Stimulated activated CD8-positive, alpha-beta memory T cell treated with anti-CD3 and anti-CD28 coated beads, Interleukin-7, amount 100 ng/mL, for 4 hours (primary cell): ENCODE measurements around the gene GAPDHS.

Experiments
- DNase-seq, 2 donors: peaks; one replicate each; pipeline ENCODE4 v3.0.0-alpha.2; 2020; ENCODE audit warnings: low read depth in 2 of 2

GAPDHS gene

DNA sequence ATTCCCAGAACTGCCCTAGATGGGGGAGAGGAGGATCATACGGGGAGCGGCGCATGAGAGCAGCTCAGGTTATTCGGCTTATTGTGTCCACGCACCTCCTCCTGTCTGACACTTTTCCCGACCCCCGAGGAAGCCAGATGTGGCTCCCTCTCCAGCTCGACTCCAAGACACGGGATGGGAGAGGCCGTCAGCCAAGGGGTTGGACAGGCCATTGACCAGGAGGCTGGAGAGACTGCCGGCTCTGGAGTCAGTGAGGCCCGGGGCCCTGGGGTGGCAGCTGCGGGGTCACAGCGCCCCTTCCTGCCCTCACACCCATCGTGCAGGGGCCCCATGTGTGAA lies 22.7 kb upstream of the GAPDHS start:
- no peak for DNase-seq

DNA sequence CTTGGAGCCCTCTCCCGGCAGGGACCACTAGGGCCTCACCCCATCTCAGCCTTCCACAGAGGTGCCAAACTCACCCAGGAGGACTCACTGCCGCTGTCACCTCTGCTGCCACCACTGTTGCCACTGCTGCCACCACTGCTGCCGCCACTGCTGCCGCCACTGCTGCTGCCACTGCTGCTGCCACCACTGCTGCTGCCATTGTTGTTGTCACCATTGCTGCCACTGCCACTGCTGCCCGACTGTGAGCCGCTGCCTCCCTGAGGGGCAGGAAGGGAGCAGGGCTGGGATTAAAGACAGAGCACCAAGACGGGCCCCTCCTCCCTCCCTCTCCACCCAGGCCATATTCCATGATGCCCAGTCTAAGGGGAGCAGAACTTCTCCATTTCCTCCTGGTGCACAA lies 21.9 kb upstream of the GAPDHS start:
- DNase-seq, result no peak

DNA sequence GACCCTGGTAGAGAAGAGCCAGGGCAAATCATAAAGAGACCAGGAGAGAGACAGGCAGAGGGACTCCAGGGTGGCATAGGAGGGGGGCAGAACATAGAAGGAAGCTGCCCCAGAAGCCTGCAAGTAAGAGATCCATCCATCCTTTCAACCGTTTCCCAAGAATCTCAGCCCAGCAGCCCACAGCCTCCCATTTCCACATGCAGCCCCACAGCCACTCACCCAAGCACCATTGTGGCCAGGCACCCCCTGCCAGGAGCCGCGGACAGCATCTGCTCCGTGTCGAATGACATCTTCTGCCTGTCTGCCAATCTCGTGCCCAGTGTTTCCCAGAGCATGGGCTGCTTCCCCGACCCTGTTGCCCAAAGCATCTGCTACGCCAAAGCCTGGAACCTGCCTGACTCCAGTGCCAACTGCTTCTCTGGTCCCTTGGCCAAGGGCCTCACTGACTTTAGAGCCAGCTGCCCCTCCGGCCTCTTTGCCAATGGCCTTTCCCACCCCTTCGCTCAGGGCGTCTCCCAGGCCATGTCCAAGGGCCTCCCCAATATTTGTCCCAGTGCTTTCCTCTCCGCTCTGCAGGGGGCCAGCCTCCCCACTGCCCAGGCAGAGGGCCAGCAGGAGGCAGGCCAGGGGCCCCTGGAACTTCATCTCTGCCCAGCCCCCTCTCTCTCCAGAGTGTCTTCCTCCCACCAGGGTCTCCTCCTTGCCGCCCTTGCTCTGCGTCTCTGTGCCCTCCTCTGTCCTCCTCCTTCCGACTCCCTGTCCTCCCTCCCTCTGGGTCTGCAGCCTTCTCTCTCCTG lies 20.2 kb upstream of the GAPDHS start:
- no peak for DNase-seq

DNA sequence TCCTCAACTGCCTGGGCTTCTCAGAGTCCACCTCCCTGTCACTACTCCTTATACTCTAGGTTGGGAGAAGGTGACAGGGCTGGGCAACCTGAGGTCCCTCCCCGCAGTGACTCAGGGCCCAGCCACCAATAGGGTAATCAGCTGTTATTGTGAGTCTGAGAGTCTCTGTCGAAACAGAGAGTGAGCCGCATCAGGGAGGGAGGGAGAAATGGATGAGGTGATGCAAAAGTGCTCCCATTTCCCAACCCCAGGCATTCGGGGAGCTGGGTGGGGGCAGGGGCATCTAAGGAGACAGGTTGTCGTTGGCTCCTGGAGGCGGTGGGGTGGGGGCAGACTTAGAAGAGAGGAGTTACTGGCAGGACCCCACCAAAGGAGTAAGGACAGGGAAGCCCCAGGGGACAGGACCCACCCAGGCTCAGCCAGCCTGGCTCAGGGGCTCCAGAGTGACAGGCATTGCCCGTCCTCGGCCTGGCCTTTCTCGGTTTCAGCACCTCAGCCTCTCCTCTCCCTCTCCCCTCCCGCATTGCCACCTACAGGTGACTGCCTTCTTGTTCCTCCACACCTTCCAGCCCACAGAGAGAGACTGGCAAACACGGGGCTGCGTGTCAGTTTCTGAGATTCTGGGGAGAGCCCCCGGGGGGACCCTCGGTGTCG lies 19.5 kb upstream of the GAPDHS start, which contains the start of gene DMKN:
DMKN (minus strand) TSS at position 22 of the 654 bp plus-strand sequence. CDS start 174 bp downstream, outside the sequence.
- no peak for DNase-seq

GRCh38 chr19:35514282-35514809 lies 18.9 kb upstream of the GAPDHS start:
- DNase-seq, result no peak

DNA sequence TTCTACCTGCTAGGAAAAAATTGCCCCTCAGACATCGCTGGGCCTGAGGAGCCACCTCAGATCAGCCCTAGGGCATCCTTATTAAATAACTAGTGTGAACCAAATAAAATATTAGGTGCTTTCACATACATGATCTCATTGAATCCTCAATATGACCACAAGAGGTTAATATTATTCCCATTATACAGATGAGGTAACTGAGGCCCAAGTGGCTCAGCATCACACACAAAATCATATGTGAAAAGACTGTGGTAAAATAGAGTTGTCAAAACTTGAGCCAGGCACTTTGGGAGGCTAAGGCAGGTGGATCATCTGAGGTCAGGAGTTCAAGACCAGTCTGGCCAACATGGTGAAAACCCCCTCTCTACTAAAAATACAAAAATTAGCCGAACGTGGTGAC lies 16.9 kb upstream of the GAPDHS start:
- no peak for DNase-seq

DNA sequence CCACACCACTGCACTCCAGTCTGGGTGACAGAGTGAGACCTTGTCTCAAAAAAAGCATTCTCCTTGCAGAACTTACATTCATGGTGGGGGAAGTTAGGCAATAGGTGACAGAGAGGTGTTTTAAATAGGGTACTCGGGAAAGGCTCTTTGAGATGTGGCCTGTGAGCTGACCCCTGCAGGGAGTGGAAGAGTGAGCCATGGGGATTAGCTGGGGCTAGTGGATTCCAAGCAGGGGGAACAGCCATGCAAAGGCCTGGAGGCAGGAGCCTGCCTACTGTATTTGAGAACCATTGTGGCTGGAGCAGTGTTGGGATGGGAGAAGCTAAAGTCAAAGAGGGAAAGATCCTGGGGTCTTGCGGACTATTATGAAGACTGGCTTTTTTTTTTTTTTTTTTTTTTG lies 15.9 kb upstream of the GAPDHS start:
- no peak for DNase-seq

- DNase-seq, result no peak
These were observed 14.9 kb upstream of the GAPDHS start for GRCh38 chr19:35518313-35518712.

DNA sequence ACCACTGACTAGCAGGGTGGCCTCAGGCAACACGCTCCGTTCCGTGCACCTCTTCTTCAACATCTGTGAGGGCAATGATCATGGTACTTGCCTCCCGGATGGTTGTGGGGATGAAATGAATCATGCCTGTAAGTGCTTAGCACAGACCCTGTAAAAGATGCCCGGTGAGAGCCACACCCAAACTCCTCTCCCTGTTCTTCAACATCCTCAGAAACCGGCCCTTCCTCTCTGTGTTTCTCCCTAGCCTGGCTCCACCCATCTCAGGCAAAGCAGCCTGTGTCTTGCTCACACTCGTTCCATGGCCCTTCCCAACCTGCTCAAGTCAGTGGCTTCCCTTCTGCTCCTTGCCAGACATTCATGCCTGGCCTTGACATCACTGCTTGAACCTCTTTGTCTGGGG lies 14.0 kb upstream of the GAPDHS start:
- DNase-seq, result no peak

DNA sequence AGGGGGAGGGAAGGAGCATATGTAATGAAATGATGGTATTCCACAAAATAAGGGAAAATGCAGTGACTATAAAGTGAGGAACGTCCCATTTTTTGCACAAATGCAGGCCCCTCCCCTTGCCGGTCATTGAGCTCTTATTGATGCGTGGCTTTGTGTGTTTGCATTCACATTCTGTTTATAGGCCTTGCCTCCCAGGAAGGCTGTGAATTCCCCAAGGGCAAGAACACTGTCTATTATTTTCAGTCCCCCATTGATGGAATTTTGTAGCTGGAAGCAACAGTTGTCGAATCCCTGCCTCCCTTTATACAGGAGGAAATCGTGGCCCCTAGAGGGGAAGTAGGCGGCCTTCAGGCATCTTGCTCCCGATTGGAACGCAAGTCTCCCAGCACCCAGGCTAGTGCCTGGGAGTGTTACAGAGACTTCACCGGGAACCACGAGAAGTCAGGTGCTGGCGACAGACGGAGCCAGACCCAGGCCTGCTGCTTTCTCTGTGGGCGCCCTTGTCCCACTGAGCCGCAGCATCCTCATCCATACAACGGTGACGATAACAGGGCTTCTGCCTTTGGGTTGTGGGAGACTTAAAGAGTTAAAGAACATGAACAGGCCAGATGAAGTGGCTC lies 12.0 kb upstream of the GAPDHS start:
- DNase-seq, result no peak

- no peak for DNase-seq
These were observed 10.4 kb upstream of the GAPDHS start for GRCh38 chr19:35522745-35523327.

- no peak for DNase-seq
These were observed 8.9 kb upstream of the GAPDHS start for GRCh38 chr19:35524181-35524837.

DNA sequence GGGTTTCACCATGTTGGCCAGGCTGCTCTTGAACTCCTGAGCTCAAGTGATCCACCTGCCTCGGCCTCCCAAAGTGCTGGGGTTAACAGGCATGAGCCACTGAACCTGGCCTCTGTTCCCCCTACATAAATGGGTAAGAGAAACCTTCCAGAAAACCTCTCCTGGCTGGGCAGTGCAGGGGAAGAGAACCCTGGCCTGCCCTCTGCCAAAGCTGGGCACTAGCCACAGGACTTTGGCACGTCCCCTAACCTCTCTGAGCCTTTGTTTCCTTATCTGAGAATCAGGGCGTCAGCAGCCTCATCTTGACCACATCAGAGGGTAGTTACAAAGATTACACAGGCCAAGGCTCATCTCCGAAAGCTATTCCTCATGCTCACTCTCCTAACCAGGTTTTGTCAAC lies 7.4 kb upstream of the GAPDHS start:
- DNase-seq, result no peak

- no peak for DNase-seq
These were observed 4.8 kb upstream of the GAPDHS start, which contains the start of gene SBSN for GRCh38 chr19:35528218-35529038. TSS of gene SBSN (minus strand) at chr19:35528311. CDS start at chr19:35528281, 30 bp downstream.

DNA sequence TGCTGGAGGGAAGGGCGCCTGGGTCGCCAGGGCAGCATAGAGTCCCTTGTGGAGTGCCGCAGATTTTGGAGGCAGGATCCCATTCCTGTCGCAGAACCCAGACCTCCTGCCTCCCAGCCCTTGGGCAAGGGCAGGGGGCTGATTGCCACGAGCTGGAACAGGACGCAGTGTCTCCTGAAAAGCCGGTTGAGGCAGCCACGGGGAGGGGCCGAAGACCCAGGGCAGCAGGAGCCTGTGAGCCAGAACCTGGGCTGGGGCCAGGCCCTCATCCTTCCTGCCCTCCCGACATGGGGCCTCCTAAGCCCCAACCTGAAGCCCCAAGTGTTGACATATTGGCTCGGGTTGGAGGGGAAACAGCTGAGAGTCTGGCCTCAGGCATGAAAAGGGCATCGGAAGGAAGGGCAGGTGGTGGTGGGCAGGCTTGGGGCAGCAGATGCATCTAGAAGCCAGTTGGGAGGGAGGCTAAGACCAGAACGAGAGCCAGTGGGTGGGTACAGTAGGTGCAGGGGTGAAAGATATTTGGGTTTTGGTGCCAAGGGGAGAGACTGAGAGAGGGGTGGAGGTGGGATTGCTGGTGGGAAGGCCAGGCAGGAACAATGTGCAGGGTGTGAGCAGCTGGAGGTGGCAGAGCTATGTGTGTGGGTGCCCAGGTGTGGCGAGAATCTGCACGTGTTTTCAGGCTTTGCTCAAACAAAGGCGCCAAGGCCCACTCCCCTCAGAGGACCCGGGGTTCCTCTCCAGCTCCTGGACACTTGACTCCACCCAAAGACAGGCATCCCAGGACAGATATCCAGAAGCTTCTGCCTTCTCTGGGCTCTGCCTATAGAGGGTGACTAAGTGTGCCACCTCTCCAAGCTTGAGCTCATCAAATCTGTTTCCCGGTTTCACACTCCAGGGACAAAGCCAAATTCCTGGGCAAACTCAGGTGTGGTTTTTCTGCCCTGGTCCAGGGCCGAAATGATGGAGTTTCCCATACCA lies 3.7 kb upstream of the GAPDHS start:
- DNase-seq, result no peak

DNA sequence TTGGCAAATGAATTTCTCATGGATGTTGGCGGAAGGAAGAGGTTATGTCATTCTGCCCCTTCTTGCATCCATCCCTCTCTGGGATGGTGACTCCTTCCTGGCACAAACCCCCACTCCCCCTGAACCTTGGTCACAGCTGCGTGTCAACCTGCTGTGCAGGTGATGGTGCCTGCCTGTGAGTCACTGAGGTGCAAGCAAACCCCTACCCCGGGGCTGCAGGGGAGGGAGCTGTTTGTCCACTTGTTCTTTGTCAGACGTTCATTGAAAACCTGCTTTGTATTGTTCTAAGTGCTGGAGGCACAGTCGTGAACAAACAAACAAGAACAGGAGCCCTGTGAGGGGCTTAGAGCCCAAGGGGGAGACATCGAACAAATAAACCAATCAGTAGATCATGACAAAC lies 2.0 kb upstream of the GAPDHS start:
- DNase-seq, result no peak

GRCh38 chr19:35533822-35534392 lies 651 bp downstream of the GAPDHS start:
- DNase-seq, result peak in 1 of 2 donors; percentile 21

DNA sequence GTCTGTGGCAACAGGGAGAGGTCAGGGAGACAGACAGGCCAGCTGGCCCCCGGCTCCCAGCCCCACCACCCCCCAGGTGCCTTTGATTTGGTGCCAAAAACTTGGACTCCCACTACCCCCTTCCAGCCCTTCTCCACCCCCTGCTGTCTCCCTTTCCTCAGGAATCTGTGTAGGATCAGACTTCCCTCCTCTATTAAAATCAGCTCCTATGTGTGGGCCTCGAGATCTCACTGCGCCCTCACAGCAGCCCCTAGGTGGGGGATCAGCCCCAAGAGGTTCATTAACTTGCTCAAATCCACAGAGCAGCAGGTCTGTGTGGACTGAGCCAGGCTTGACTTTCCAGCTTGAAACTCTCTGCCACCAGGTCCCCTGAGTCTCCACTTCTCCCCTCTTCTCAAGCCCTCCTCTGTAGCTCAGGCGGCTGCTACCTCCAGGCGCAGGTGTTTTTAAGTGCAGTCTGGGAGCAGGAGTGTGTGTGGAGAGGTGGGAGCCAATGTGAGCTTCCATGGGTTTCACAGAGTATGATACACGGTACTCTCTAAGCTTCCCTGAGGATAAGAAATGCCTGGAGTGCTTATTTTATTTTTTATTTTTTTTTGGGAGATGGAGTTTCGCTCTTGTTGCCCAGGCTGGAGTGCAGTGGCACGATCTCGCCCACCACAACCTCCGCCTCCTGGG lies 1.7 kb downstream of the GAPDHS start:
- DNase-seq, result no peak

GRCh38 chr19:35539314-35539713 lies 6.1 kb downstream of the GAPDHS start:
- DNase-seq, result no peak
